H9 (cell line): Measurements from ENCODE around the gene SLC25A43. TPM values are rescaled to one million over a fixed set of nuclear protein-coding genes. Genes with fewer than 3 reads are reported as not detected.

Source experiments
- DNase-seq: peaks from one replicate; pipeline ENCODE4 v3.0.0-alpha.2; 2017
- H2AFZ ChIP-seq: one replicate; pipeline ENCODE4 v1.6.1; 2013; ENCODE audit warnings: mild to moderate bottlenecking, low read length, control low read depth, moderate library complexity
- H2AK5ac ChIP-seq: 2 replicates; pipeline ENCODE4 v1.6.1; 2013; ENCODE audit warnings: low read length, control low read depth, mixed read lengths; ENCODE audit not compliant: insufficient read length
- H2BK120ac ChIP-seq: one replicate; pipeline ENCODE4 v1.6.1; 2013; ENCODE audit warnings: low read depth, mild to moderate bottlenecking, low read length, control low read depth, inconsistent platforms; ENCODE audit not compliant: poor library complexity, severe bottlenecking
- H2BK12ac ChIP-seq: 2 replicates; pipeline ENCODE4 v1.6.1; 2013; ENCODE audit warnings: low read length, control low read depth, mixed read lengths, low read depth; ENCODE audit not compliant: insufficient read length
- H2BK15ac ChIP-seq: 2 replicates; pipeline ENCODE4 v1.6.1; 2013; ENCODE audit warnings: low read depth, low read length, control low read depth
- H2BK20ac ChIP-seq: one replicate; pipeline ENCODE4 v1.6.1; 2013; ENCODE audit warnings: low read depth, mild to moderate bottlenecking, low read length, control low read depth, inconsistent platforms; ENCODE audit not compliant: poor library complexity, severe bottlenecking
- H2BK5ac ChIP-seq: 2 replicates; pipeline ENCODE4 v1.6.1; 2013; ENCODE audit warnings: low read length, control low read depth, mixed read lengths; ENCODE audit not compliant: insufficient read length
- H3K14ac ChIP-seq: 2 replicates; pipeline ENCODE4 v1.6.1; 2013; ENCODE audit warnings: low read length, control low read depth; ENCODE audit not compliant: insufficient read depth
- H3K18ac ChIP-seq: 2 replicates; pipeline ENCODE4 v1.6.1; 2013; ENCODE audit warnings: low read depth, mild to moderate bottlenecking, mixed read lengths, low read length, control low read depth; ENCODE audit not compliant: insufficient read length
- H3K23ac ChIP-seq: 2 replicates; pipeline ENCODE4 v1.6.1; 2013; ENCODE audit warnings: low read length, control low read depth, mixed read lengths, low read depth; ENCODE audit not compliant: insufficient read length
- H3K23me2 ChIP-seq: 2 replicates; pipeline ENCODE4 v1.6.1; 2013; ENCODE audit warnings: low read depth, mild to moderate bottlenecking, mixed read lengths, low read length, control low read depth; ENCODE audit not compliant: insufficient read length, poor library complexity, severe bottlenecking
- H3K27ac ChIP-seq: 2 replicates; pipeline ENCODE4 v1.5.1; 2013; ENCODE audit warnings: low read length, control low read depth, mixed read lengths, low read depth; ENCODE audit not compliant: insufficient read length
- H3K27me3 ChIP-seq: 2 replicates; pipeline ENCODE4 v1.6.1; 2013; ENCODE audit warnings: low read length, control low read depth, inconsistent platforms; ENCODE audit not compliant: insufficient read depth
- H3K4ac ChIP-seq: 2 replicates; pipeline ENCODE4 v1.6.1; 2013; ENCODE audit warnings: low read depth, mild to moderate bottlenecking, control low read depth, inconsistent platforms, low read length, moderate library complexity
- H3K4me1 ChIP-seq: 2 replicates; pipeline ENCODE4 v1.6.1; 2013; ENCODE audit warnings: low read length, control low read depth, inconsistent platforms; ENCODE audit not compliant: insufficient read depth
- H3K4me2 ChIP-seq: 2 replicates; pipeline ENCODE4 v1.6.1; 2013; ENCODE audit warnings: low read length, control low read depth, mixed read lengths; ENCODE audit not compliant: insufficient read length, insufficient read depth
- H3K56ac ChIP-seq: 2 replicates; pipeline ENCODE4 v1.6.1; 2013; ENCODE audit warnings: low read depth, mild to moderate bottlenecking, mixed read lengths, low read length, control low read depth; ENCODE audit not compliant: insufficient read length
- H3K79me1 ChIP-seq: 2 replicates; pipeline ENCODE4 v1.6.1; 2013; ENCODE audit warnings: low read depth, mild to moderate bottlenecking, moderate library complexity, low read length, control low read depth, inconsistent platforms; ENCODE audit not compliant: insufficient read depth, poor library complexity, severe bottlenecking
- H3K79me2 ChIP-seq: 2 replicates; pipeline ENCODE4 v1.6.1; 2013; ENCODE audit warnings: low read length, control low read depth, inconsistent platforms; ENCODE audit not compliant: insufficient read depth
- H3K9ac ChIP-seq: 2 replicates; pipeline ENCODE4 v1.6.1; 2013; ENCODE audit warnings: low read length, control low read depth, mixed read lengths; ENCODE audit not compliant: insufficient read length; ENCODE audit errors: extremely low read depth
- H3K9me3 ChIP-seq: one replicate; pipeline ENCODE4 v1.6.1; 2013; ENCODE audit warnings: low read depth, low read length, inconsistent platforms; ENCODE audit not compliant: control insufficient read depth
- H3T11ph ChIP-seq: one replicate; pipeline ENCODE4 v1.6.1; 2013; ENCODE audit warnings: mild to moderate bottlenecking, low read length, control low read depth, inconsistent platforms
- H4K20me1 ChIP-seq: one replicate; pipeline ENCODE4 v1.6.1; 2013; ENCODE audit not compliant: control insufficient read depth, insufficient read length, insufficient read depth
- H4K5ac ChIP-seq: 2 replicates; pipeline ENCODE4 v1.6.1; 2013; ENCODE audit warnings: low read depth, mild to moderate bottlenecking, mixed read lengths, low read length, control low read depth; ENCODE audit not compliant: insufficient read length
- H4K8ac ChIP-seq: replicated peaks from 2 replicates; pipeline ENCODE4 v1.6.1; 2013; ENCODE audit warnings: low read length, control low read depth, mixed read lengths, low read depth; ENCODE audit not compliant: insufficient read length
- H4K91ac ChIP-seq: 2 replicates; pipeline ENCODE4 v1.6.1; 2013; ENCODE audit warnings: low read depth, mild to moderate bottlenecking, moderate library complexity, mixed read lengths, low read length, control low read depth; ENCODE audit not compliant: insufficient read length
- H3K27ac Mint-ChIP-seq, 3 experiments: 2 replicates in 2 of 3; 3 replicates in 1 of 3; pipeline ENCODE4 v1.8.0; 2020 to 2021; ENCODE audit warnings: mixed read lengths in 3 of 3, mild to moderate bottlenecking in 1 of 3, moderate library complexity in 1 of 3
- H3K27me3 Mint-ChIP-seq: 2 replicates; pipeline ENCODE4 v1.8.0; 2021; ENCODE audit warnings: low read depth, mild to moderate bottlenecking, moderate library complexity, mixed read lengths
- H3K36me3 Mint-ChIP-seq, 3 experiments: 2 replicates in 2 of 3; 3 replicates in 1 of 3; pipeline ENCODE4 v1.8.0; 2020 to 2021; ENCODE audit warnings: low read depth in 3 of 3, mixed read lengths in 3 of 3; ENCODE audit not compliant: insufficient read depth in 1 of 3
- H3K4me1 Mint-ChIP-seq, 2 experiments: 2 replicates each; pipeline ENCODE4 v1.8.0; 2020; ENCODE audit warnings: mixed read lengths in 2 of 2
- H3K4me3 Mint-ChIP-seq, 2 experiments: 2 replicates in 1 of 2; 3 replicates in 1 of 2; pipeline ENCODE4 v1.8.0; 2020 to 2021; ENCODE audit warnings: mild to moderate bottlenecking in 2 of 2, mixed read lengths in 2 of 2, moderate library complexity in 1 of 2
- H3K9me3 Mint-ChIP-seq, 2 experiments: 2 replicates in 1 of 2; 3 replicates in 1 of 2; pipeline ENCODE4 v1.8.0; 2020; ENCODE audit warnings: mild to moderate bottlenecking in 2 of 2, mixed read lengths in 2 of 2, moderate library complexity in 1 of 2
- CTCF ChIP-seq: fragments of 200-600 bp; sonication (generic); conservative IDR thresholded peaks from 3 replicates; pipeline ENCODE4 v1.8.0; 2021; ENCODE audit warnings: antibody characterized with exemption, mild to moderate bottlenecking
- WGBS: extraction: QIAGEN DNeasy Blood & Tissue Kit; methylation state at CpG from one replicate; pipeline ENCODE4 v1.1.7; 2013; ENCODE audit warnings: missing lambda C conversion rate, low lambda C conversion rate, mixed read lengths; ENCODE audit not compliant: insufficient read length; ENCODE audit errors: extremely low coverage; 5-methylcytosine and 5-hydroxymethylcytosine counted together
- total RNA-seq: library from RNA; stranded (reverse); gene quantifications from 2 replicates; pipeline ENCODE4 v1.2.1, GENCODE V29; 2021

The SLC25A43 gene
- total RNA-seq, 1 experiment from 2014 or later: 3.7 TPM

GRCh38 chrX:119442286-119442685 lies 43.1 kb downstream of the SLC25A43 start:
- Mint-ChIP-seq H3K27ac (no peak overlapping the region), H3K4me3 (no peak overlapping the region), H3K4me1 (0 out of 4 replicates have a peak, but pooled peaks cover 0 to 2% of the 10 kb centered on the region in 2 experiments), H3K36me3 (peaks cover 0 to 12% (median 0%) of the 10 kb centered on the region in 3 experiments; a peak in 5 of 7 replicates), H3K9me3 (peaks cover 30 to 33% of the 10 kb centered on the region in 2 experiments), H3K27me3 (no peaks in the 10 kb centered on the region; the same call in 1 of the 2 replicates)
- Histone ChIP-seq H4K5ac (no peak overlapping the region), H3K18ac (no peak overlapping the region), H2AK5ac (no peak overlapping the region), H3K27me3 (no peaks in the 10 kb centered on the region), H2BK120ac (no peak overlapping the region), H2BK5ac (no peak overlapping the region), H3K23me2 (no peaks in the 10 kb centered on the region), H2BK20ac (no peak overlapping the region), H3K9me3 (peaks cover 4% of the 10 kb centered on the region), H2BK12ac (no peak overlapping the region), H3K4me2 (no peak overlapping the region), H3K56ac (no peak overlapping the region), H3K4me1 (no peaks in the 10 kb centered on the region), H3K4ac (no peak overlapping the region), H3K79me2 (no peaks in the 10 kb centered on the region), H4K91ac (no peak overlapping the region), H3T11ph (no peak overlapping the region), H3K79me1 (no peaks in the 10 kb centered on the region), H2AFZ (no peak overlapping the region), H2BK15ac (no peak overlapping the region), H4K20me1 (no peaks in the 10 kb centered on the region), H3K27ac (no peak overlapping the region), H3K23ac (no peak overlapping the region), H3K14ac (no peak overlapping the region), H4K8ac (no peak overlapping the region), H3K9ac (no peak overlapping the region)
- TF ChIP-seq CTCF: no peak
- DNase-seq: no peak
- WGBS: no CpG with 5 or more reads among the region's 2 CpGs
